NOMO-1 treated with DMSO at 0.1 percent for 48 hours (cell line): ENCODE results near the gene NPIPB2.

Experiments used
- DNase-seq: peaks from one replicate; lab custom pipeline; 2025; ENCODE audit not compliant: unreplicated experiment; lab: John Stamatoyannopoulos, UW

NPIPB2 gene

GRCh38 chr16:11907160-11907970, 34.5 kb downstream of the NPIPB2 start:
- no peak for DNase-seq

GRCh38 chr16:11903906-11904305, 37.9 kb downstream of the NPIPB2 start:
- DNase-seq = no peak

- no peak for DNase-seq
Measured at GRCh38 chr16:11901091-11901490, 40.8 kb downstream of the NPIPB2 start.

- DNase-seq = no peak
Measured at GRCh38 chr16:11896486-11897176, 45.2 kb downstream of the NPIPB2 start.

GRCh38 chr16:11893571-11893970, 48.3 kb downstream of the NPIPB2 start:
- DNase-seq = no peak

GRCh38 chr16:11892761-11893160, 49.1 kb downstream of the NPIPB2 start:
- peak; percentile 44 for DNase-seq

GRCh38 chr16:11890231-11890965, 51.4 kb downstream of the NPIPB2 start:
- no peak for DNase-seq

- no peak for DNase-seq
Measured at GRCh38 chr16:11886881-11887280, 55.0 kb downstream of the NPIPB2 start.

- DNase-seq = no peak
Measured at GRCh38 chr16:11884035-11884434, 57.8 kb downstream of the NPIPB2 start.

GRCh38 chr16:11880007-11880406, 61.8 kb downstream of the NPIPB2 start:
- no peak for DNase-seq

GRCh38 chr16:11877374-11877773, 64.5 kb downstream of the NPIPB2 start:
- no peak for DNase-seq
